Type B pancreatic cell (in vitro differentiated cells): ENCODE measurements around the gene SYNDIG1. TPM values are rescaled to one million over a fixed set of nuclear protein-coding genes. Genes with fewer than 3 reads are reported as not detected.

Source experiments
- DNase-seq: peaks from one replicate; pipeline ENCODE4 v3.0.0; 2021; ENCODE audit warnings: mixed read lengths; ENCODE audit not compliant: unreplicated experiment; ENCODE audit errors: extremely low spot score
- H3K27ac Mint-ChIP-seq: 2 replicates; pipeline ENCODE4 v1.8.0; 2021; ENCODE audit warnings: mild to moderate bottlenecking, mixed read lengths
- H3K27me3 Mint-ChIP-seq: 2 replicates; pipeline ENCODE4 v1.8.0; 2021; ENCODE audit warnings: mixed read lengths
- H3K36me3 Mint-ChIP-seq: 2 replicates; pipeline ENCODE4 v1.8.0; 2021; ENCODE audit warnings: mixed read lengths
- H3K4me1 Mint-ChIP-seq: one replicate; pipeline ENCODE4 v1.8.0; 2021; ENCODE audit warnings: mixed read lengths; ENCODE audit not compliant: unreplicated experiment
- H3K4me3 Mint-ChIP-seq: 2 replicates; pipeline ENCODE4 v1.8.0; 2021; ENCODE audit warnings: mild to moderate bottlenecking, mixed read lengths
- H3K9me3 Mint-ChIP-seq: 2 replicates; pipeline ENCODE4 v1.8.0; 2021; ENCODE audit warnings: mixed read lengths
- total RNA-seq: library from RNA; stranded (reverse); gene quantifications from 2 replicates; pipeline ENCODE4 v1.2.1, GENCODE V29; 2021; ENCODE audit warnings: low replicate concordance
- TF ChIP-seq, protein P1 (sequence below): fragments of 200-600 bp; sonication (generic); conservative IDR thresholded peaks from 2 replicates; pipeline ENCODE4 v1.5.0; 2021; ENCODE audit warnings: antibody characterized with exemption, mild to moderate bottlenecking

The SYNDIG1 gene
- total RNA-seq, 1 donor from 2014 or later: 4.3 TPM

DNA sequence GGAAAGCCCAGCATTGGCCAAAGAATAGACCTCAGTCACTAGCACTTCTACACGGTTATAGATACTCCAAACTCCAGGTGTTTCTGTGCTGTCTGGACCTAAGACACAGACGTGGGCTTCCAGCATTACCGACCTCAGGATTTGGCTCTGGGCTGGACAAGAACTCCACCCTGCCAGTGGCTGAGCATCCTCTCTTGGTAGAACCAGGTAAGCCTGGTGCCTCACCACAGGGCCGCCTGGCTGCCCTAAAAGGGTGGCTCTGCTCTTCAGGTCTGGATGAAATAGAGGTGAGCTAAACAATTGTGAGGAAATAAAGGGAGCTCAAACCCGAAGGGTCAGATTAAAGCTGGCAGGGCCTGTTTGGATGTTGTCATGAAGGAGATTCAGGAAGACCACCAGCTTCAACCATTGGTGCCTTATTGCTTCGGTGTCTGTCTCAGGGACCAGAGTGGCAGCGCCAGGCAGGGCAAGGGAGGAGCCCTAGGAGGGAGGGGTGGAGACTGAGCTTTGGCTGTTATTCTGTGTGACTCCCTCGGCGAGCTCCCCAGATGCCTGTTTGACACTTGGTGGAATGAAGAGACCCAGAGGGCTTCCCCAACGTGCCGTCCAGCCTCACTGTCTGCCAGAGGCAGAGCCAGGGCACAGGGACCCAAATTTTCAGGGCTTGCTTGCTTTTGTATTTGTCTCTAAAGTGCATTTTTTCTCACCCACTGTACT, 8.6 kb downstream of the SYNDIG1 start:
- Mint-ChIP-seq H3K36me3 (no peaks in the 10 kb centered on the region), H3K9me3 (no peaks in the 10 kb centered on the region), H3K4me1 (no peaks in the 10 kb centered on the region), H3K27ac (no peak overlapping the region), H3K27me3 (peaks cover 22% of the 10 kb centered on the region), H3K4me3 (no peak overlapping the region)
- DNase-seq: no peak
- TF ChIP-seq, protein P1, sequence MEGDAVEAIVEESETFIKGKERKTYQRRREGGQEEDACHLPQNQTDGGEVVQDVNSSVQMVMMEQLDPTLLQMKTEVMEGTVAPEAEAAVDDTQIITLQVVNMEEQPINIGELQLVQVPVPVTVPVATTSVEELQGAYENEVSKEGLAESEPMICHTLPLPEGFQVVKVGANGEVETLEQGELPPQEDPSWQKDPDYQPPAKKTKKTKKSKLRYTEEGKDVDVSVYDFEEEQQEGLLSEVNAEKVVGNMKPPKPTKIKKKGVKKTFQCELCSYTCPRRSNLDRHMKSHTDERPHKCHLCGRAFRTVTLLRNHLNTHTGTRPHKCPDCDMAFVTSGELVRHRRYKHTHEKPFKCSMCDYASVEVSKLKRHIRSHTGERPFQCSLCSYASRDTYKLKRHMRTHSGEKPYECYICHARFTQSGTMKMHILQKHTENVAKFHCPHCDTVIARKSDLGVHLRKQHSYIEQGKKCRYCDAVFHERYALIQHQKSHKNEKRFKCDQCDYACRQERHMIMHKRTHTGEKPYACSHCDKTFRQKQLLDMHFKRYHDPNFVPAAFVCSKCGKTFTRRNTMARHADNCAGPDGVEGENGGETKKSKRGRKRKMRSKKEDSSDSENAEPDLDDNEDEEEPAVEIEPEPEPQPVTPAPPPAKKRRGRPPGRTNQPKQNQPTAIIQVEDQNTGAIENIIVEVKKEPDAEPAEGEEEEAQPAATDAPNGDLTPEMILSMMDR: no peak

DNA sequence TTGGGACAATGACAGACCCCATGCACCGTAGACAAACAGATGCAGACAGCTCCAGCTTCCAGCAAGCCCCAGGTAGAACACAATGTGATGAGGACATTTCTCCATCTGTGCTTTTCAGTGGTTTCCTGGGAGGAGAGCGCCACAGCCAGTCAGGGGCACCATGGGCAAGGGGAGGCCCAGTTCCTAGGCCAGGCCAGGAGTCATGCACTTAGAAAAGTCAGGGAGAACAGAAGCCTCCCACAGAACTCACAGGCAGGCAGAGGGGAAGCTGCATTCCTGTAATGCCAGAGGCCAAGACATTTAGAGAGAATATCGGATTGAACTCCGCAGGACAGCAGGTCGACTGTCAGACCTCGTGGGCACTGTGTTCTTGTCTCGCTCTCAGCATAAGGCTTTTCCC, 9.2 kb downstream of the SYNDIG1 start:
- H3K9me3 Mint-ChIP-seq: no peaks in the 10 kb centered on the region

DNA sequence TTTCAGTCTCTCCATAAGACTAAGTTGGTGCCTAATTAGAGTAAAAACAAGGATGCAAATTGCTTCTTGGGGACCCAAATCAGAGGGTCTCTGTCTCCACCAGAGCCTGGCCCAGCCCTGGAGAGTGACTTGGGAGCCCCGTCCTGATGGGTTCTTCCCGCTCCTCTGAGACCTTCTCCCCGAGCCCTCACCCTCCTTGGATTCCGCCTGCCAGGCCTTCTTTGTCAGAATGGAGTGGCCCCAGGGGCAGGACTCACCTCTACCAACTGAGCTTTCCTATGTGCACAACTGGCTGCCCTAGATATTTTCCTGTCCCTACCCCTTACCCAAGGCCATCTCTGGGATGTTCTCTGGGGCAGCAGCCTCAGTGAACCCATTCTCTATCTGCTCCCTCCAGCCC, 9.7 kb downstream of the SYNDIG1 start:
- H3K9me3 Mint-ChIP-seq: no peaks in the 10 kb centered on the region
- peaks cover 18% of the 10 kb centered on the region for H3K27me3 Mint-ChIP-seq
- H3K27ac Mint-ChIP-seq: no peak overlapping the region
- H3K36me3 Mint-ChIP-seq: no peaks in the 10 kb centered on the region
- TF ChIP-seq, protein P1: no peak
- H3K4me3 Mint-ChIP-seq: no peak overlapping the region
- no peak for DNase-seq
- peaks cover 5% of the 10 kb centered on the region for H3K4me1 Mint-ChIP-seq

More for the DNA sequence above, 9.2 kb downstream of the SYNDIG1 start:
- Mint-ChIP-seq H3K4me1 (peaks cover 3% of the 10 kb centered on the region), H3K36me3 (no peaks in the 10 kb centered on the region), H3K4me3 (no peak overlapping the region), H3K27me3 (peaks cover 19% of the 10 kb centered on the region), H3K27ac (no peak overlapping the region)
- TF ChIP-seq, protein P1: no peak
- DNase-seq: no peak

DNA sequence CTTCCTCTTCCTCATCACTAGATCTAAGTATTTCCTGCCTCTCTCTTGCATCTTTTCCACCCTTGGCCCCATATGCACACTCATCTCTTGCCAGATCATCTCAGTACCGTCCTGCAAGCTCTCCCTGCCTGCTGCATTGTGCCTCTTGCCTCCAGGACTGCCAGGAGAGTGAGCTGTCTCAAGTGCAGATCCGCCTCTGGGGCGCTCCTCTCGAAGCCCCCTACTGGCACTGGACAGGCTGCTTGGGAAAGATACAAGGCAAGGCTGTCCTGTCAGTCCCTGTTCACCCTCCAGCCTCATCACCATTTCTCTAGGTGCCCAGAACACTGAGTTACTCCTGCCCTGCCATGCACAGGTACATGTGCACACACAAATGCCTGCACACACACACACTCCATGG, 10.2 kb downstream of the SYNDIG1 start:
- peaks cover 5% of the 10 kb centered on the region for H3K4me1 Mint-ChIP-seq
- H3K4me3 Mint-ChIP-seq: no peak overlapping the region
- H3K27me3 Mint-ChIP-seq: peaks cover 15% of the 10 kb centered on the region
- TF ChIP-seq, protein P1: no peak
- no peaks in the 10 kb centered on the region for H3K9me3 Mint-ChIP-seq
- H3K27ac Mint-ChIP-seq: no peak overlapping the region
- DNase-seq: no peak
- no peaks in the 10 kb centered on the region for H3K36me3 Mint-ChIP-seq

DNA sequence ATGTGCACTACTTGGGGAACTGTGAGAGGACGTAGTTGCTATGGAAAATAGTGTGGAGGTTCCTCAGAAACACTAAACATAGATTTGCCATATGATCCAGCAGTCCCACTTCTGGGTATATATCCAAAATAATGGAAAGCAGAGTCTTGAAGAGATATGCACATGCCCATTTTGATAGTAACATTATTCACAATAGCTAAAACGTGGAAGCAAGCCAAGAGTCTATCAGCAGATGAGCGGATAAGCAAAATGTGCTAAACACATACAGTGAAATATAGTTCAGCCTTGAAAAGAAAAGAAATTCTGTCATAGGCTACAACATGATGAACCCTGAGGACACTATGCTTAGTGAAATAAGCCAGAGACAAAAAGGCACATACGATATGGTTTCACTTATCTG, 11.1 kb downstream of the SYNDIG1 start:
- Mint-ChIP-seq H3K4me3 (no peak overlapping the region), H3K27me3 (peaks cover 9% of the 10 kb centered on the region), H3K36me3 (no peaks in the 10 kb centered on the region), H3K27ac (no peak overlapping the region), H3K9me3 (no peaks in the 10 kb centered on the region), H3K4me1 (peaks cover 5% of the 10 kb centered on the region)
- no peak for DNase-seq
- TF ChIP-seq, protein P1: no peak
